Activated CD4-positive, alpha-beta T cell treated with anti-CD3 and anti-CD28 coated beads for 36 hours (primary cell): Measurements from ENCODE around the gene ABCG5. TPM values are rescaled to one million over a fixed set of nuclear protein-coding genes. Genes with fewer than 3 reads are reported as not detected.

ENCODE experiments used
- ATAC-seq: fragments of 200-7000 bp; cut with Tn5 transposase; one replicate; pipeline ENCODE4 v1.10.0; 2021; ENCODE audit warnings: mild to moderate bottlenecking, moderate library complexity
- CTCF ChIA-PET: fragments of 350-600 bp; sonication (Branson Sonifier 250); formaldehyde crosslinking; loops from one replicate; lab custom pipeline; 2021; ENCODE audit warnings: antibody characterized with exemption; lab: Charles Lee
- POLR2A ChIA-PET: fragments of 350-600 bp; sonication (Branson Sonifier 250); formaldehyde crosslinking; loops from one replicate; lab custom pipeline; 2021; ENCODE audit warnings: antibody characterized with exemption, inconsistent platforms; lab: Charles Lee
- DNase-seq: peaks from one replicate; pipeline ENCODE4 v3.0.0-alpha.2; 2020
- H3K27ac Mint-ChIP-seq: one replicate; pipeline ENCODE4 v1.8.0; 2021; ENCODE audit warnings: mixed read lengths
- H3K27me3 Mint-ChIP-seq: one replicate; pipeline ENCODE4 v1.8.0; 2021; ENCODE audit warnings: mixed read lengths
- H3K36me3 Mint-ChIP-seq: one replicate; pipeline ENCODE4 v1.8.0; 2021; ENCODE audit warnings: low read depth, mixed read lengths
- H3K4me1 Mint-ChIP-seq: one replicate; pipeline ENCODE4 v1.8.0; 2021; ENCODE audit warnings: mixed read lengths
- H3K4me3 Mint-ChIP-seq: one replicate; pipeline ENCODE4 v1.8.0; 2021; ENCODE audit warnings: mild to moderate bottlenecking, moderate library complexity, mixed read lengths
- H3K9me3 Mint-ChIP-seq: one replicate; pipeline ENCODE4 v1.8.0; 2021; ENCODE audit warnings: low read depth, mixed read lengths
- intact Hi-C, 2 experiments: fragments of 100-400 bp; cut with DNase I in 1 of 2; cut with micrococcal nuclease in 1 of 2; formaldehyde crosslinking; loops; one replicate each; pipeline versions ENCODE4 v1.14.2 to v1.15.1; 2022 to 2024; cut with DNase I, micrococcal nuclease
- total RNA-seq, 2 experiments: library from RNA; stranded (reverse); gene quantifications; one replicate each; pipeline ENCODE4 v1.2.3, GENCODE V29; 2021

Gene ABCG5
- total RNA-seq, 2 experiments from 2014 or later, result not detected

DNA sequence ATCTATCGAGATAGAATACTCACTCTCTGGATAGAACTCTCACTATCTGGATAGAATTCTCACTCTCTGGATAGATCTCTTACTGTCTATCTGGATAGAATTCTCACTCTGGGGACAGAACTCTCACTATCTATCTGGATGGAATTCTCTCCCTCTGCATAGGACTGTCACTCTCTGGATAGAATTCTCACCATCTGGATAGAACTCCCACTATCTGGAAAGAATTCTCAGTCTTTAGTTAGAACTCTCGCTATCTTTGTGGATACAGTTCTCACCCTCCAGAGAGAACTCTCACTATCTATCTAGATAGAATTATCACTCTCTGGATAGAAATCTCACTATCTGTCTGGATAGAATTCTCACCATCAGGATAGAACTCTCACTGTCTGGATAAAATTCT, 16.7 kb upstream of the ABCG5 start:
- Mint-ChIP-seq H3K27me3 (peaks cover 30% of the 10 kb centered on the region), H3K4me3 (no peak overlapping the region), H3K27ac (no peak overlapping the region), H3K4me1 (no peaks in the 10 kb centered on the region), H3K36me3 (no peaks in the 10 kb centered on the region), H3K9me3 (no peaks in the 10 kb centered on the region)
- ChIA-PET CTCF (no interaction called here), POLR2A (no interaction called here)
- no peak for ATAC-seq
- intact Hi-C loops, result no loop called here
- no peak for DNase-seq

DNA sequence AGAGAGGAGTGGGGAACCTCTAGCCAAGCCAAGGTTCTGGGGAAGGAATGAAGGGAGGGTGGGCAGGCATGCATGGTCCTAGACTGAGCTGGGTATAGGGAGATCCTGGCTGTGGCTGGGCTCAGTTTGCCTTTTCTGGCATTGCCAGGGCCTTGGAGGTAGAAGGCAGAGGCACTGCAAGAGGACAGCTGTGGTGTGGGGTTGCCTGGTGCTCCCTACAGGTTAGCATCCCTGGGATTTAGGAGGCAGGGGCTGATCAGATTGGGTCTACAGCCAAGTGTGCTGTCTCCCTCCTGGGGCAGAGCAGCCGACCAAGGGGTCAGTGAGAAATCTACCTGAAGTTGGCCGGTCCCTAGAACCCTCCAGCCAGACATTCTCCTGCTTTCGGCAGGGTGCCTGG, 16.0 kb upstream of the ABCG5 start:
- POLR2A ChIA-PET, result no interaction called here
- CTCF ChIA-PET, result no interaction called here
- Mint-ChIP-seq H3K4me3 (no peak overlapping the region), H3K36me3 (no peaks in the 10 kb centered on the region), H3K4me1 (no peaks in the 10 kb centered on the region), H3K27me3 (peaks cover 27% of the 10 kb centered on the region), H3K9me3 (no peaks in the 10 kb centered on the region), H3K27ac (no peak overlapping the region)
- DNase-seq (no peak), ATAC-seq (no peak)
- intact Hi-C loops, result no loop called here

DNA sequence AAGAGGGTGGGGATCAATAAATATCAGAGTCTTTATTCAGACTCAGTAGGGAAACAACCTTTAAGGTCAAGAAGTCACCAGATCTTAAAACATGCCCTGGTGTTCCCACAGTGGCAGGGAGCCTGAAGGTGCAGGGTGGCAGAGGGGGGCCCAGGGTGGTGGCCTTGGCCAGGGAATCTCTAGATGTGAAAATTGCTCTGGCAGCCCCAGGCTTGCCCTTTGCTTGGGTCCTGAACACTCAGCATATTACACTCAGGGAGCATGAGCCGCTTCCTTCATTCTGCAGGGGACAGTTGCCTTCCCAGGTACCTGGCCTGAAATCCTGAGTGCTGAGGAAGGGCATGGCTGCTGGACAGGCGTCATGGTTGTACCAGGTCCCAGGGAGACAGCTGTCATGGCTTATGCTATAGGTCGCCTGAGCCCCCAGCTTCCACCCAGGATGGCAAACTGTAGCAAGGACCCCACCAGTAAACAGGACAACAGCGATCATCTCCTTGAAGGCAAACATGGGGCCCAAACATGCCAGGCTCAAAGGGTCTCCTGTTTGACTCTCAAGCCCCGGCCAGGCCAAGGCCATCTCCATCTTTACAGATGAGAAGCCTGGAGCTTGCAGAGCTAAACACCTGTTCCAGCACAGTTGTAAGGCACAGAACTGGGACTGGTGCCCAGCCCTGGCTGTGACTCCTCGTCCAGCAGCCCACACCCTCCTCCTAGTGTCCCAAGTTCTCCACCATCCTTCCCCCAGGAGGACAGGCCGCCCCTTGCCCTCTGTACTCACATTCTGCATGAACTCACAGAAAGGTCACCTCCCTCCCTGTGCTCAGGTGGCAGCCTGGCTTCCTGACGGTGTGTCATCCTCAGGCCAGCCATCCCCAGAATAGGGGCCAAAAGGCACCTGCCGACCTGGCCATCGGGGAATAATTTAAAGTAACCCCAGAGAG, 14.8 kb upstream of the ABCG5 start:
- CTCF ChIA-PET, result interaction anchor here (0.6 kb wide), 1 partner anchor 129 kb away, joined by 4 read pairs; no protein-coding TSS in a partner anchor
- no peak overlapping the region for H3K27ac Mint-ChIP-seq

DNA sequence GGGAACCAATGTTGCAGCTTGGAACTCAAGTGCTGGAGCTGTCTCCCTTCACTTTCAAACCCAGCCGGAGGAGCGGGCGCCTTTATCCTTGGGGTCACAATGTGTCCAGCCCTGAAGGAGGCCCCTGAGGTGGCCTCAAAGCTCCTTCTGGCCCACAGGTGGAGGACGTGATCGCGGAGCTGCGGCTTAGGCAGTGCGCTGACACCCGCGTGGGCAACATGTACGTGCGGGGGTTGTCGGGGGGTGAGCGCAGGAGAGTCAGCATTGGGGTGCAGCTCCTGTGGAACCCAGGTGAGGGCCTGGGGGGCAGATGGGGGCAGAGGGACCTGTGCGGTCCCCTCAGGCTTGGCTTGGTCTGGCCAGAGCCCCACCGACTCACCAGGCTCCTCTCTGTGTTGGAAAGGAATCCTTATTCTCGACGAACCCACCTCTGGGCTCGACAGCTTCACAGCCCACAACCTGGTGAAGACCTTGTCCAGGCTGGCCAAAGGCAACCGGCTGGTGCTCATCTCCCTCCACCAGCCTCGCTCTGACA, 13.6 kb upstream of the ABCG5 start:
- Mint-ChIP-seq H3K4me1 (no peaks in the 10 kb centered on the region), H3K4me3 (no peak overlapping the region), H3K9me3 (no peaks in the 10 kb centered on the region), H3K27ac (no peak overlapping the region), H3K36me3 (no peaks in the 10 kb centered on the region), H3K27me3 (peaks cover 20% of the 10 kb centered on the region)
- ChIA-PET POLR2A (interaction anchor here (0.6 kb wide), 1 partner anchor 77 kb away, joined by 3 read pairs; no protein-coding TSS in a partner anchor), CTCF (interaction anchor here (0.6 kb wide), 1 partner anchor 1148 kb away, joined by 3 read pairs; no protein-coding TSS in a partner anchor)
- intact Hi-C loops, result no loop called here
- DNase-seq (no peak), ATAC-seq (no peak)

More for the DNA sequence above, 14.8 kb upstream of the ABCG5 start:
- ATAC-seq (no peak), DNase-seq (no peak)
- POLR2A ChIA-PET, result no interaction called here
- intact Hi-C loops, result no loop called here
- Mint-ChIP-seq H3K4me3 (no peak overlapping the region), H3K4me1 (no peaks in the 10 kb centered on the region), H3K9me3 (no peaks in the 10 kb centered on the region), H3K36me3 (no peaks in the 10 kb centered on the region), H3K27me3 (peaks cover 22% of the 10 kb centered on the region)

DNA sequence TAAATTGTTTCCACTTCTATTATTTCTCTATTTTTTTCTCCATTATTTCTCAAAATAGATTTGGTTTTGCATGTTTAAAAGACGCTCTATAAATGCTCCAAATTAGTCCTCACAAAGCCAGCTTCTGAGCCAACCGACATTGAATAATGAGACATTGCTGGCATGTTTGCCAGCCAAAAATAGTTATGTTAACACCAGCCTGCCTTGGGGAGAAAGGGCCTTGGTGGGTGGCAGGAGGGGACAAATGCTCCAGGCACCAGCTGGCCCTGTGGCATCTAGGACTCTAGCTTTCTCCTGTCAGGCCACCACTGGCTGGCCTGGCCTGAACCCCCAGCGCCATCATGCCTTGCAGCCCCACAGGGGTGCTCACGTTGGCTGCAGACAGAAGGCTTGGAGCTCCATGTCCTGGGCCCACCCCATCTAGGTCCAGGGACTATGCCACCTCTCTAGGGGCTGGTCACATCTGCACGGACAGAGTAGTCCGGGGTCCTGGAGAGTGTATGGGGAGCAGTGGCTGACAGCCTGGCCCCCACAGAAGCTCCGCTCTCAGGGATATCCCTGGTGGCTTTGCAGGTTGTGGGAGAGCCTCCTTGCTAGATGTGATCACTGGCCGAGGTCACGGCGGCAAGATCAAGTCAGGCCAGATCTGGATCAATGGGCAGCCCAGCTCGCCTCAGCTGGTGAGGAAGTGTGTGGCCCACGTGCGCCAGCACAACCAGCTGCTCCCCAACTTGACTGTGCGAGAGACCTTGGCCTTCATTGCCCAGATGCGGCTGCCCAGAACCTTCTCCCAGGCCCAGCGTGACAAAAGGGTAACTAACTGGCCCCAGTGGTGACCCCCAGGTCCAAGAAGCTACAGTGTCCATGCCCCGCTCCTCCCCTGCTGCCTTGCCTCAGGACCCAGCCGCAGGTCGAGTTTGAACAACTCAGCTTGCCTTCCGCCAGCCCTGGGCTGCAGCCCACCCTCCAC, 12.7 kb upstream of the ABCG5 start:
- DNase-seq (no peak), ATAC-seq (no peak)
- H3K4me1 Mint-ChIP-seq, result no peaks in the 10 kb centered on the region
- peaks cover 19% of the 10 kb centered on the region for H3K27me3 Mint-ChIP-seq
- H3K27ac Mint-ChIP-seq, result no peak overlapping the region
- intact Hi-C loops, result no loop called here
- H3K9me3 Mint-ChIP-seq, result no peaks in the 10 kb centered on the region
- H3K36me3 Mint-ChIP-seq, result no peaks in the 10 kb centered on the region
- H3K4me3 Mint-ChIP-seq, result no peak overlapping the region
- ChIA-PET POLR2A (no interaction called here), CTCF (interaction anchor here (0.6 kb wide), 1 partner anchor 1147 kb away, joined by 3 read pairs; no protein-coding TSS in a partner anchor)

DNA sequence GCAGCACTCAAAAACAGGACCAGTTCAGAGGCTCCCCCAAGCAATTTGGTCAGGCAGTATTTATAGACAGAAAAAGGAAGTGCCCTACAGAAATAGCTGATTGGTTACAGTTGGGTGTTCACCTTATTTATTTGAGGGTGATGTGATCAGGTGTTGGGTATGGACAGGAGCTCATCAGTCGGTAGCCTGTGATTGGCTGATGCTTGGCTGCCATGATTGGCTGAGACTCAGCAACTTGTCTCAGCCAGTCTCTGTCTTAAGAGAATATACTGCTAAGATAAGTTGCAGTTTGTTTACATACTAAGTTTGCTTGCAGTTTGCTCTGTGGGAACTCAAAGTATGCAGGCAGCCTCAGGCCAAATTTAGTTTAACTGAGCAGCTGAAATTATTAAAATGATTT, 9.6 kb upstream of the ABCG5 start:
- DNase-seq (no peak), ATAC-seq (no peak)
- ChIA-PET CTCF (no interaction called here), POLR2A (no interaction called here)
- Mint-ChIP-seq H3K36me3 (no peaks in the 10 kb centered on the region), H3K27ac (no peak overlapping the region), H3K4me1 (no peaks in the 10 kb centered on the region), H3K9me3 (no peaks in the 10 kb centered on the region), H3K4me3 (no peak overlapping the region), H3K27me3 (peaks cover 11% of the 10 kb centered on the region)
- intact Hi-C loops, result no loop called here

DNA sequence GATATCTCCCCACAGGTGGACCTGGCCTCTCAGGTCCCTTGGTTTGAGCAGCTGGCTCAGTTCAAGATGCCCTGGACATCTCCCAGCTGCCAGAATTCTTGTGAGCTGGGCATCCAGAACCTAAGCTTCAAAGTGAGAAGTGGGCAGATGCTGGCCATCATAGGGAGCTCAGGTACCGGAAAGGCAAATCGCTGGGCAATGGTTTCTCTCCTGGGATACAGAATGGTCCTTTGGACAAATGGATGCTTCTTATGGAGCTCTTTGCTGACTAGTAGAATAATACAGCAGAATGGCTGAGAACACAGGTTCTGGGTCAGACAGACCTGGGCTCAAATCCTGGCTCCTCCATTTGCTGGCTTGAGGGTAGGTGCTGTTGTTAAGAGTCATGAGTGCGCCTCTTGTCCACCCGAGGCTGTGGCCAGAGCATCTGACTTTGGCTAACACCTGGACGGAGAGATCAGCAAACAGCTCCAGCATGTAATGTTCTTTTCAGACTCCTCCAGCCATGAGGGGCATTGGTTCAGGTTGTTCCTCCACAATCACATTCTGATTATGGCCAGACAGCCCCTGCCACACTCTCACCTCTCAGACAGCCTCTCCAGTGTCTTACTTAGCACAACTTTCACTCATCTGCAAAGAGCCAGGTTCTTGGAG, 7.6 kb upstream of the ABCG5 start:
- Mint-ChIP-seq H3K27me3 (peaks cover 11% of the 10 kb centered on the region), H3K4me1 (no peaks in the 10 kb centered on the region), H3K4me3 (no peak overlapping the region), H3K9me3 (no peaks in the 10 kb centered on the region), H3K36me3 (no peaks in the 10 kb centered on the region), H3K27ac (no peak overlapping the region)
- POLR2A ChIA-PET, result interaction anchor here (0.6 kb wide), 1 partner anchor 140 kb away, joined by 3 read pairs; no protein-coding TSS in a partner anchor
- ATAC-seq (no peak), DNase-seq (no peak)
- intact Hi-C loops, result no loop called here
- CTCF ChIA-PET, result interaction anchor here (0.9 to 1.1 kb wide), 2 partner anchors 9 to 51 kb away, joined by 3 read pairs; no protein-coding TSS in a partner anchor

DNA sequence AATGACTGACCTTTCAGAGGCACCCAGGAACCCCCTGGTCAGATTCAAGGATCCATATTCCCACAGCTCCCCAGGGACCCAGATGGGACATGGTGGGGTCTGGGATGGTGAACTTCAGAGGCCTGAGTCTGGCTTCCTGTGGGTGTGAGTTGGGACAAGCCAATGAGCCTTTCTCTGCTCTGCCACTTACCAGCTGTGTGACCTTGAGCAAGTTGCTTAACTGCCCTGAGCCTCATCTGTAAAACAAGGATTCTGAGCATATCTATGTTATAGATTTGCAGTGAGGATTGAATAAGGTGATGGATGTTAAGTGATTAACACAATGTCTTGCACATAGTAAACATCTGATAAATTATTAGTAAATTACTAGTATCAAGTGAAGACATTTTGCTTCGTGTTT, 6.5 kb upstream of the ABCG5 start:
- DNase-seq (no peak), ATAC-seq (no peak)
- Mint-ChIP-seq H3K4me1 (no peaks in the 10 kb centered on the region), H3K9me3 (no peaks in the 10 kb centered on the region), H3K4me3 (no peak overlapping the region), H3K27ac (no peak overlapping the region), H3K36me3 (no peaks in the 10 kb centered on the region), H3K27me3 (peaks cover 9% of the 10 kb centered on the region)
- CTCF ChIA-PET, result interaction anchor here (0.6 kb wide), 1 partner anchor 551 kb away, joined by 4 read pairs; no protein-coding TSS in a partner anchor
- intact Hi-C loops, result no loop called here
- POLR2A ChIA-PET, result no interaction called here

DNA sequence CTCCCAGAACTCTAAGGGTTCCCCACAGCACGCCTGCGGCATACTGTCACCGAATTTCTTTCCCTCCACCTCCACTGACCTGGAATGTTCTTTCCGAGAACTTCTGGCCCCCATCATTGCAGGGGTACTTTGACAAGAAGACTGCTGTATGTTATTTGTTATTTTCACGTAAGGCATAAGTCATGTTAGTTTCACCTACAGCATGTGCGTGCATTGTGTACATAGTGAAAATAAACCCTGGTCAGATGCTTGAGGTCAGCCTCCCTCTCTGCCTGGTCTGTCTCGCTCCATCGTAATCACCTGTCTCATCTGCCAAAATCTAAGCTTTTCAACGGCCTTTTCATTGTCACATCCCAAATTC, 4.2 kb upstream of the ABCG5 start:
- no peaks in the 10 kb centered on the region for H3K36me3 Mint-ChIP-seq
- H3K9me3 Mint-ChIP-seq, result no peaks in the 10 kb centered on the region
- ChIA-PET POLR2A (no interaction called here), CTCF (no interaction called here)
- no peak overlapping the region for H3K27ac Mint-ChIP-seq
- ATAC-seq, result no peak
- no peak overlapping the region for H3K4me3 Mint-ChIP-seq
- H3K4me1 Mint-ChIP-seq, result no peaks in the 10 kb centered on the region
- intact Hi-C loops, result no loop called here
- no peak for DNase-seq
- peaks cover 4% of the 10 kb centered on the region for H3K27me3 Mint-ChIP-seq

DNA sequence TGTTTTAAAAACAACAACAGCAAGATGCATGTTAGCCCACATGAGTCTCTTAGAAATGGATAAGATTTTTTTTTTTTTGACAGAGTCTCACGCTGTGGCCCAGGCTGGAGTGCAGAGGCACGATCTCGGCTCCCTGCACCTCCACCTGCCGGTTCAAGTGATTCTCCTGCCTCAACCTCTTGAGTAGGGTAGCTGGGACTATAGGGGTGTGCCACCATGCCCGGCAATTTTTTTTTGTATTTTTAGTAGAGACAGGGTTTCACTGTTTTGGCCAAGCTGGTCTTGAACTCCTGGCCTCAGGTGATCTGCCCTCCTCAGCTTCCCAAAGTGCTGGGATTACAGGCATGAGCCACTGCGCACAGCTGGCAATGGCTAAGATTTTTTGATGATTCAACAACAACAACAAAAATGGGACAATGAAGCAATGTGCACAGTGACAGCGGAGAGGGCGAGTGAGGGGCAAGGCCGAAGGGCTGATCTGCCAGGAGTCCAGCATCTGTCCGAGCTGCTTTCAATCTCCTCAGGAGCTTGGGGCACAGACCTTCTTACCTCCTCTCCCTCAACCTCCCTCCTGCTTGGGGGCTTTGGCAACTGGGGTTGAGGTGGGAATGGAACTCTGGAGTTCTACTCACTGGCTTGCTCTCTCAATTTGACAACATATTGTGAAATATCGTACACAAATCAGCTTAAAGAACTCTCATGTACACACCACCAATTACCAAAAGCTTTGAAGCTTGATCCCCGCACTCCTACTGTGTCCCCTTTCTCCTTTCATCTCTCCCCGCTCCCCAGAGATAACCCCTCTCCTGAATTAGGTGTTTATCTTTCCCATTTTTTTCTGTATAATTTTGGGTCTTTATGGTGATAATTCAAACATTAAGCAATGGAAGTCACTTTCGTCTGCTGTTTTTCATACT, 3.6 kb upstream of the ABCG5 start:
- Mint-ChIP-seq H3K27ac (no peak overlapping the region), H3K9me3 (no peaks in the 10 kb centered on the region), H3K27me3 (peaks cover 4% of the 10 kb centered on the region), H3K4me3 (no peak overlapping the region), H3K4me1 (no peaks in the 10 kb centered on the region), H3K36me3 (no peaks in the 10 kb centered on the region)
- CTCF ChIA-PET, result no interaction called here
- POLR2A ChIA-PET, result interaction anchor here (0.6 kb wide), 1 partner anchor 54 kb away, joined by 4 read pairs; no protein-coding TSS in a partner anchor
- ATAC-seq (no peak), DNase-seq (no peak)
- intact Hi-C loops, result no loop called here
